K562 (cell line): ENCODE results near the gene TNFAIP8L1. TPM values are rescaled to one million over a fixed set of nuclear protein-coding genes. Genes with fewer than 3 reads are reported as not detected.

Source experiments
- ATAC-seq: fragments of 200-7000 bp; cut with Tn5 transposase; 3 replicates; pipeline ENCODE4 v1.9.1; 2020; ENCODE audit warnings: moderate library complexity
- BruUV-seq: library from RNA; stranded (reverse); fragments of 400-500 nt; replicated peaks from 2 replicates; lab custom pipeline; 2021; lab: Mats Ljungman, UMichigan
- CTCF ChIA-PET: fragments of 300-600 bp; formaldehyde crosslinking; extraction: SDS; loops from one replicate; lab custom pipeline; 2021; ENCODE audit warnings: low intra/inter-chr PET ratio; lab: Yijun Ruan, JAX
- POLR2A ChIA-PET: fragments of 300-600, 350-650 bp; sonication (Branson Sonifier 250); formaldehyde crosslinking; extraction: SDS; loops from one replicate; lab custom pipeline; 2021; ENCODE audit warnings: antibody characterized with exemption, inconsistent platforms; lab: Yijun Ruan, JAX
- DNase-seq, 4 experiments: peaks; one replicate each; pipeline versions ENCODE4 v3.0.0 to v3.0.0-alpha.2; 2011 to 2018; ENCODE audit warnings: low spot score in 3 of 4, mixed read lengths in 3 of 4; ENCODE audit errors: extremely low read depth in 1 of 4
- FAIRE-seq: peaks from 2 replicates; lab custom pipeline; 2011; peaks lifted over from hg19 to GRCh38; lab: Jason Lieb, UNC
- H2AFZ ChIP-seq: 2 replicates; pipeline ENCODE4 v1.6.0; 2011; ENCODE audit warnings: low read depth, low read length, control low read depth, inconsistent platforms
- H3K27ac ChIP-seq: fragments of 200-600 bp; 3 replicates; pipeline ENCODE4 v1.8.0; 2011; ENCODE audit warnings: low read depth, mild to moderate bottlenecking, control low read depth, inconsistent platforms, low read length, moderate library complexity, mixed read lengths; ENCODE audit errors: extremely low read depth
- H3K27me3 ChIP-seq, 2 experiments: fragments of 300-600 bp in 1 of 2; 2 replicates in 1 of 2; 3 replicates in 1 of 2; pipeline versions ENCODE4 v1.6.0 to v1.8.0; 2011; ENCODE audit warnings: inconsistent platforms in 2 of 2, low read length in 2 of 2, mild to moderate bottlenecking in 1 of 2, mixed read lengths in 1 of 2, moderate library complexity in 1 of 2; ENCODE audit not compliant: control insufficient read depth in 2 of 2, insufficient read depth in 2 of 2
- H3K36me3 ChIP-seq: fragments of 300-600 bp; 3 replicates; pipeline ENCODE4 v1.8.0; 2011; ENCODE audit warnings: mild to moderate bottlenecking, low read length, inconsistent platforms; ENCODE audit not compliant: control insufficient read depth, insufficient read depth
- H3K4me1 ChIP-seq, 2 experiments: fragments of 200-600 bp in 1 of 2; replicated peaks in 1 of 2; 2 replicates in 1 of 2; 3 replicates in 1 of 2; pipeline versions ENCODE4 v1.5.1 to v1.8.0; 2011; ENCODE audit warnings: inconsistent platforms in 2 of 2, low read length in 2 of 2, mild to moderate bottlenecking in 1 of 2, mixed read lengths in 1 of 2, moderate library complexity in 1 of 2; ENCODE audit not compliant: control insufficient read depth in 2 of 2, insufficient read depth in 2 of 2
- H3K4me2 ChIP-seq: 2 replicates; pipeline ENCODE4 v1.6.1; 2011; ENCODE audit warnings: low read length, control low read depth, inconsistent platforms, mixed read lengths; ENCODE audit not compliant: insufficient read depth
- H3K4me3 ChIP-seq: fragments of 200-600 bp; sonication (generic), shearing (Covaris generic); 2 replicates; pipeline ENCODE4 v1.5.1; 2016; ENCODE audit warnings: control low read depth, inconsistent platforms
- H3K79me2 ChIP-seq: fragments of 200-600 bp; 3 replicates; pipeline ENCODE4 v1.8.0; 2011; ENCODE audit warnings: low read length, inconsistent platforms; ENCODE audit not compliant: control insufficient read depth, insufficient read depth
- H3K9ac ChIP-seq, 2 experiments: 2 replicates each; pipeline versions ENCODE4 v1.6.0 to v1.6.1; 2011; ENCODE audit warnings: low read depth in 2 of 2, low read length in 2 of 2, control low read depth in 1 of 2, inconsistent platforms in 1 of 2, mild to moderate bottlenecking in 1 of 2, mixed read lengths in 1 of 2; ENCODE audit not compliant: insufficient read depth in 1 of 2
- H3K9me1 ChIP-seq: one replicate; pipeline ENCODE4 v1.6.0; 2011; ENCODE audit warnings: inconsistent platforms, mild to moderate bottlenecking, low read length, moderate library complexity; ENCODE audit not compliant: control insufficient read depth, insufficient read depth
- H3K9me3 ChIP-seq: replicated peaks from 2 replicates; pipeline ENCODE4 v1.5.1; 2011; ENCODE audit warnings: low read depth, low read length, inconsistent platforms; ENCODE audit not compliant: control insufficient read depth, insufficient read depth
- H4K20me1 ChIP-seq: replicated peaks from 2 replicates; pipeline ENCODE4 v1.6.1; 2011; ENCODE audit warnings: low read length, inconsistent platforms, mixed read lengths; ENCODE audit not compliant: control insufficient read depth, insufficient read depth
- BMI1 ChIP-seq: fragments of 150-350 bp; IDR thresholded peaks from 2 replicates; pipeline ENCODE4 v1.6.1; 2014; ENCODE audit warnings: low read length
- HNRNPUL1 ChIP-seq: fragments of 200-400 bp; formaldehyde crosslinking; IDR thresholded peaks from 2 replicates; pipeline ENCODE4 v1.6.1; 2017; ENCODE audit warnings: low read length
- HOXB6 ChIP-seq: fragments of 250-450 bp; sonication (Bioruptor Pico); IDR thresholded peaks from 2 replicates; pipeline ENCODE4 v1.5.1; 2022; ENCODE audit warnings: mild to moderate bottlenecking, borderline replicate concordance
- ZKSCAN1 ChIP-seq: fragments of 150-350 bp; IDR thresholded peaks from 2 replicates; pipeline ENCODE4 v1.6.1; 2016; ENCODE audit warnings: low read depth, low read length
- ZNF507 ChIP-seq: conservative IDR thresholded peaks from 2 replicates; pipeline ENCODE4 v1.6.1; 2017; ENCODE audit warnings: missing genetic modification characterization, missing compliant biosample characterization
- WGBS: fragments of 100-300 bp; shearing (Covaris generic); methylation state at CpG from one replicate; pipeline ENCODE4 v1.1.6; 2016; ENCODE audit warnings: low coverage, mixed read lengths; ENCODE audit not compliant: insufficient coverage; ENCODE audit errors: missing lambda C conversion rate; 5-methylcytosine and 5-hydroxymethylcytosine counted together
- in situ Hi-C: fragments of 300-500 bp; cut with MboI; formaldehyde crosslinking; loops from 4 replicates; pipeline ENCODE4 v1.15.0; 2018; ENCODE audit warnings: inconsistent platforms, mixed read lengths
- intact Hi-C: fragments of 100-400 bp; cut with micrococcal nuclease; formaldehyde crosslinking; loops from 2 replicates; pipeline ENCODE4 v1.14.2; 2022
- polyA plus RNA-seq, 8 experiments: library from polyadenylated mRNA; depleted of rRNA in 4 of 8; stranded (reverse) in 5 of 8; unstranded in 3 of 8; fragments of >200 nt; fragmentation: Nextera tagmentation in 2 of 8; fragmentation: Illumina TruSeq in 1 of 8; extraction: Ambion mirVana in 2 of 8; extraction: Trizol in 1 of 8; gene quantifications; 2 replicates each; pipeline versions ENCODE4 v1.2.1 to v1.2.3, GENCODE V29; 2011 to 2014; ENCODE audit warnings: inconsistent platforms in 1 of 8, missing spikeins in 1 of 8
- total RNA-seq, 7 experiments: library from RNA; depleted of rRNA in 6 of 7; stranded (reverse); fragments of >200 nt in 6 of 7; fragmentation: Illumina TruSeq in 2 of 7; extraction: Trizol in 2 of 7; gene quantifications; 2 replicates each; pipeline versions ENCODE4 v1.2.1 to v1.2.3, GENCODE V29; 2011 to 2021; ENCODE audit warnings: low replicate concordance in 1 of 7
- TF ChIP-seq, protein P1 (sequence below): IDR thresholded peaks from 2 replicates; pipeline ENCODE4 v1.6.1; 2014; ENCODE audit warnings: antibody characterized with exemption
- TF ChIP-seq, protein P2 (sequence below): fragments of 450-650 bp; IDR thresholded peaks from 2 replicates; pipeline ENCODE4 v1.6.1; 2016; ENCODE audit warnings: mild to moderate bottlenecking, moderate library complexity

The TNFAIP8L1 gene
- total and polyA plus RNA-seq, 9 of the 15 experiments (the other 6 are each of a cell fraction or from before 2014, with no cell fraction given), result 0.69 to 9.3 (median 4.9) TPM

DNA sequence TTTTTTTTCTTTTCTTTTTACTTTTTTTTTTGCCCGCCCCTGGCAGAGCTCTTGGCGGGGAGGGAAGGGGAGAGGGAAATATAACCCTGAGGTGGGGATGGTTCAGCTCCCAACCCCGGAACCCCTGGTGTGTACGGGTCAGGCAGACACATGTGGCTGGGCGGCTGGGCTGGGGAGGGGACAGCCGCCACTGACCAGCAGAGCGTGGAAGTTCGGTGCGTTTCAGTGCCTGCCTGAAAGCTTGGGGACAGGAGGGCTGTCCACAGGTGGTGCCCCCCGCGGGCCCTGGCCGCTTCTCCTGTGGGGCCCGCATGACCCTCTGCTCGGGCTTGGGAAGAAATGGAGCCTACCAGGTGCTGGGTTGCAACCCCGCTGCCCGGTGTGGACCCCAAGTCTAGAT lies 36.0 kb downstream of the TNFAIP8L1 start (continued):
- TF ChIP-seq BMI1 (no peak), HNRNPUL1 (no peak), ZNF507 (tag) (no peak), ZKSCAN1 (no peak)
- TF ChIP-seq, protein P1, sequence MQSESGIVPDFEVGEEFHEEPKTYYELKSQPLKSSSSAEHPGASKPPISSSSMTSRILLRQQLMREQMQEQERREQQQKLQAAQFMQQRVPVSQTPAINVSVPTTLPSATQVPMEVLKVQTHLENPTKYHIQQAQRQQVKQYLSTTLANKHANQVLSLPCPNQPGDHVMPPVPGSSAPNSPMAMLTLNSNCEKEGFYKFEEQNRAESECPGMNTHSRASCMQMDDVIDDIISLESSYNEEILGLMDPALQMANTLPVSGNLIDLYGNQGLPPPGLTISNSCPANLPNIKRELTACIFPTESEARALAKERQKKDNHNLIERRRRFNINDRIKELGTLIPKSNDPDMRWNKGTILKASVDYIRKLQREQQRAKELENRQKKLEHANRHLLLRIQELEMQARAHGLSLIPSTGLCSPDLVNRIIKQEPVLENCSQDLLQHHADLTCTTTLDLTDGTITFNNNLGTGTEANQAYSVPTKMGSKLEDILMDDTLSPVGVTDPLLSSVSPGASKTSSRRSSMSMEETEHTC, result no peak

DNA sequence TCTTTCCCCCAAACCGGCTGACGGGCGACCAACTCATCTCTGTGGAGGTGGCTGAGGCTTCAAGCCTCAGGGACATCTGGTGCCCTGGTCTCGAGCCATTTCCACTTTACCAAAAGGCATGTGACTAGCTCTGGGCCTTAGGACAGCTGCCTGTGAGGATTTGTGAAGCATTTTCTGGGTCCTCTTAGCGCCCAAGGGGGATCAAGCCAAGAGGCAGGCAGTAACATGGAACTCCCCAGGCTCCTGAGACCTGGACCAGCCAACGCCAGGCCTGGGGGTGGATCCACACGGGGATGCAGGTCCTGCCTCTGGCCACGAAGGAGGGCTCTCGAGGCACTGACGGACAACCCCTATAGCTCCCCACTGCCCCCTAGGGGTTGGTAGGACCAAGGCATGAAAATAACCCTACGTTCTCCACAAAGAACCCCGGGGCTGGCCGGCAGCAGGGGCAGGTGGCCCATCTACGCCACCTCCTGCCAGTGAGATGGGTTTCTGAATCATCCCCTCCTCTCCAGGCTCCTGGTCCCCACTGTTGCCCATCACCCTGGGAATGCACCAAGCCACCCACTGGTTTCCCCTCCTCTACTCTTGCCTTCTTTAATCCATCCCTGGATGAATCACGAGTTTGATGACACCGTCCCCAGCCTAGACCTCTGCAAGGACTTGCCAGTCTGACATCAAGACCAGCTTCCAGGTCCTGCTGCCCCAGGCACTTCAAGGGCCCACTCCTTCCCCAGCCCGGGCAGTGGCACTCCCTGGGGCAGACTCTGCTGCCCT lies 37.8 kb downstream of the TNFAIP8L1 start:
- Histone ChIP-seq H2AFZ (peak overlapping the region; percentile 56), H4K20me1 (no peaks in the 10 kb centered on the region; the same call in 1 of the 2 replicates), H3K4me2 (peak overlapping the region; percentile 47; the same call in 1 of the 2 replicates), H3K79me2 (no peaks in the 10 kb centered on the region), H3K27ac (no peak overlapping the region), H3K4me1 (peaks cover 4 to 44% of the 10 kb centered on the region in 2 experiments; a peak in 4 of 5 replicates), H3K36me3 (peaks cover 33% of the 10 kb centered on the region; the same call in 2 of the 3 replicates), H3K9me1 (no peaks in the 10 kb centered on the region), H3K27me3 (no peaks in the 10 kb centered on the region), H3K9ac (peak overlapping the region in 1 of 2 experiments; percentile 57; a peak in 2 of 4 replicates), H3K9me3 (no peaks in the 10 kb centered on the region), H3K4me3 (no peak overlapping the region)
- intact Hi-C loops (no loop called here), in situ Hi-C loops (no loop called here)
- WGBS, result 49% methylated on average over 17 of the region's 17 CpGs
- peak; percentile 94 for FAIRE-seq
- BruUV-seq, result no TSS peak
- ATAC-seq, result peak; percentile 78
- peak; percentile 70 to 89 (median 76) for DNase-seq
- ChIA-PET POLR2A (interaction anchor here (0.7 to 1.0 kb wide), 3 partner anchors 9 to 101 kb away, joined by 3 to 4 read pairs (median 4); no protein-coding TSS in a partner anchor), CTCF (interaction anchor here (0.6 kb wide), 1 partner anchor 129 kb away, joined by 3 read pairs; no protein-coding TSS in a partner anchor)
- TF ChIP-seq HOXB6 (CRISPR knock-in tag), result no peak
- TF ChIP-seq, protein P2, sequence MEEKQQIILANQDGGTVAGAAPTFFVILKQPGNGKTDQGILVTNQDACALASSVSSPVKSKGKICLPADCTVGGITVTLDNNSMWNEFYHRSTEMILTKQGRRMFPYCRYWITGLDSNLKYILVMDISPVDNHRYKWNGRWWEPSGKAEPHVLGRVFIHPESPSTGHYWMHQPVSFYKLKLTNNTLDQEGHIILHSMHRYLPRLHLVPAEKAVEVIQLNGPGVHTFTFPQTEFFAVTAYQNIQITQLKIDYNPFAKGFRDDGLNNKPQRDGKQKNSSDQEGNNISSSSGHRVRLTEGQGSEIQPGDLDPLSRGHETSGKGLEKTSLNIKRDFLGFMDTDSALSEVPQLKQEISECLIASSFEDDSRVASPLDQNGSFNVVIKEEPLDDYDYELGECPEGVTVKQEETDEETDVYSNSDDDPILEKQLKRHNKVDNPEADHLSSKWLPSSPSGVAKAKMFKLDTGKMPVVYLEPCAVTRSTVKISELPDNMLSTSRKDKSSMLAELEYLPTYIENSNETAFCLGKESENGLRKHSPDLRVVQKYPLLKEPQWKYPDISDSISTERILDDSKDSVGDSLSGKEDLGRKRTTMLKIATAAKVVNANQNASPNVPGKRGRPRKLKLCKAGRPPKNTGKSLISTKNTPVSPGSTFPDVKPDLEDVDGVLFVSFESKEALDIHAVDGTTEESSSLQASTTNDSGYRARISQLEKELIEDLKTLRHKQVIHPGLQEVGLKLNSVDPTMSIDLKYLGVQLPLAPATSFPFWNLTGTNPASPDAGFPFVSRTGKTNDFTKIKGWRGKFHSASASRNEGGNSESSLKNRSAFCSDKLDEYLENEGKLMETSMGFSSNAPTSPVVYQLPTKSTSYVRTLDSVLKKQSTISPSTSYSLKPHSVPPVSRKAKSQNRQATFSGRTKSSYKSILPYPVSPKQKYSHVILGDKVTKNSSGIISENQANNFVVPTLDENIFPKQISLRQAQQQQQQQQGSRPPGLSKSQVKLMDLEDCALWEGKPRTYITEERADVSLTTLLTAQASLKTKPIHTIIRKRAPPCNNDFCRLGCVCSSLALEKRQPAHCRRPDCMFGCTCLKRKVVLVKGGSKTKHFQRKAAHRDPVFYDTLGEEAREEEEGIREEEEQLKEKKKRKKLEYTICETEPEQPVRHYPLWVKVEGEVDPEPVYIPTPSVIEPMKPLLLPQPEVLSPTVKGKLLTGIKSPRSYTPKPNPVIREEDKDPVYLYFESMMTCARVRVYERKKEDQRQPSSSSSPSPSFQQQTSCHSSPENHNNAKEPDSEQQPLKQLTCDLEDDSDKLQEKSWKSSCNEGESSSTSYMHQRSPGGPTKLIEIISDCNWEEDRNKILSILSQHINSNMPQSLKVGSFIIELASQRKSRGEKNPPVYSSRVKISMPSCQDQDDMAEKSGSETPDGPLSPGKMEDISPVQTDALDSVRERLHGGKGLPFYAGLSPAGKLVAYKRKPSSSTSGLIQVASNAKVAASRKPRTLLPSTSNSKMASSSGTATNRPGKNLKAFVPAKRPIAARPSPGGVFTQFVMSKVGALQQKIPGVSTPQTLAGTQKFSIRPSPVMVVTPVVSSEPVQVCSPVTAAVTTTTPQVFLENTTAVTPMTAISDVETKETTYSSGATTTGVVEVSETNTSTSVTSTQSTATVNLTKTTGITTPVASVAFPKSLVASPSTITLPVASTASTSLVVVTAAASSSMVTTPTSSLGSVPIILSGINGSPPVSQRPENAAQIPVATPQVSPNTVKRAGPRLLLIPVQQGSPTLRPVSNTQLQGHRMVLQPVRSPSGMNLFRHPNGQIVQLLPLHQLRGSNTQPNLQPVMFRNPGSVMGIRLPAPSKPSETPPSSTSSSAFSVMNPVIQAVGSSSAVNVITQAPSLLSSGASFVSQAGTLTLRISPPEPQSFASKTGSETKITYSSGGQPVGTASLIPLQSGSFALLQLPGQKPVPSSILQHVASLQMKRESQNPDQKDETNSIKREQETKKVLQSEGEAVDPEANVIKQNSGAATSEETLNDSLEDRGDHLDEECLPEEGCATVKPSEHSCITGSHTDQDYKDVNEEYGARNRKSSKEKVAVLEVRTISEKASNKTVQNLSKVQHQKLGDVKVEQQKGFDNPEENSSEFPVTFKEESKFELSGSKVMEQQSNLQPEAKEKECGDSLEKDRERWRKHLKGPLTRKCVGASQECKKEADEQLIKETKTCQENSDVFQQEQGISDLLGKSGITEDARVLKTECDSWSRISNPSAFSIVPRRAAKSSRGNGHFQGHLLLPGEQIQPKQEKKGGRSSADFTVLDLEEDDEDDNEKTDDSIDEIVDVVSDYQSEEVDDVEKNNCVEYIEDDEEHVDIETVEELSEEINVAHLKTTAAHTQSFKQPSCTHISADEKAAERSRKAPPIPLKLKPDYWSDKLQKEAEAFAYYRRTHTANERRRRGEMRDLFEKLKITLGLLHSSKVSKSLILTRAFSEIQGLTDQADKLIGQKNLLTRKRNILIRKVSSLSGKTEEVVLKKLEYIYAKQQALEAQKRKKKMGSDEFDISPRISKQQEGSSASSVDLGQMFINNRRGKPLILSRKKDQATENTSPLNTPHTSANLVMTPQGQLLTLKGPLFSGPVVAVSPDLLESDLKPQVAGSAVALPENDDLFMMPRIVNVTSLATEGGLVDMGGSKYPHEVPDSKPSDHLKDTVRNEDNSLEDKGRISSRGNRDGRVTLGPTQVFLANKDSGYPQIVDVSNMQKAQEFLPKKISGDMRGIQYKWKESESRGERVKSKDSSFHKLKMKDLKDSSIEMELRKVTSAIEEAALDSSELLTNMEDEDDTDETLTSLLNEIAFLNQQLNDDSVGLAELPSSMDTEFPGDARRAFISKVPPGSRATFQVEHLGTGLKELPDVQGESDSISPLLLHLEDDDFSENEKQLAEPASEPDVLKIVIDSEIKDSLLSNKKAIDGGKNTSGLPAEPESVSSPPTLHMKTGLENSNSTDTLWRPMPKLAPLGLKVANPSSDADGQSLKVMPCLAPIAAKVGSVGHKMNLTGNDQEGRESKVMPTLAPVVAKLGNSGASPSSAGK, result no peak
